HL-60/S4 (cell line): Measurements from ENCODE around the gene ACE.
"Not testable (repeated sequence)": the region's sequence is repeated elsewhere in the genome, so short reads cannot be mapped to it uniquely, and the experiment has no call there.

Experiments
- in situ Hi-C: fragments of 300-500 bp; cut with MboI; formaldehyde crosslinking; loops from 2 replicates; pipeline ENCODE4 v1.14.3; 2022; ENCODE audit warnings: low sequenced_read_pairs

Gene ACE

GRCh38 chr17:63442074-63442473 lies 34.8 kb upstream of the ACE start:
- in situ Hi-C loops = loop anchor here (25.0 kb wide), 2 partner anchors 270 to 395 kb away; partner anchors contain the start of genes FTSJ3, LIMD2, PSMC5 and SMARCD2

GRCh38 chr17:63442549-63443035 lies 34.3 kb upstream of the ACE start:
- in situ Hi-C loops = loop anchor here (25.0 kb wide), 2 partner anchors 270 to 395 kb away; partner anchors contain the start of genes FTSJ3, LIMD2, PSMC5 and SMARCD2

GRCh38 chr17:63443053-63443452 lies 33.8 kb upstream of the ACE start:
- in situ Hi-C loops = loop anchor here (25.0 kb wide), 2 partner anchors 269 to 394 kb away; partner anchors contain the start of genes FTSJ3, LIMD2, PSMC5 and SMARCD2

DNA sequence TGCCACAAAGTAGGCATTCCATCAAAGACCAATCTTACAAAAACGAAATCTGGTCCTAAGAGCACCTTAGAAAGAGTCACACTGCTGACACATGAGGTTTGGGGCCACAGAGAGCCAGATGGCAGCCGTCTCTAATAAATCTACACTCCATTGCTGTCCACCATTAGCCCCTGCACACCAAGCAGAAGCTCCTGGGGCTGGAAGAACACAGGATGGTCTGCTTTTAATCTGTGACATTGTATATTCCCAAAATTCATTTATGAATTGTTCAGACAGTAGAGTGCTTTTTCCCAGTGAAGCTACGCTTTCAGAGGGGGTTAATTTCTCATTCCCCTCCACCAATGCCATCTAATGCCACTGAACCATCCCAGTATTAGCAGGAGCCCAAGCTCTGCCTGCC lies 32.4 kb upstream of the ACE start:
- in situ Hi-C loops = loop anchor here (25.0 kb wide), 2 partner anchors 268 to 393 kb away; partner anchors contain the start of genes FTSJ3, LIMD2, PSMC5 and SMARCD2

DNA sequence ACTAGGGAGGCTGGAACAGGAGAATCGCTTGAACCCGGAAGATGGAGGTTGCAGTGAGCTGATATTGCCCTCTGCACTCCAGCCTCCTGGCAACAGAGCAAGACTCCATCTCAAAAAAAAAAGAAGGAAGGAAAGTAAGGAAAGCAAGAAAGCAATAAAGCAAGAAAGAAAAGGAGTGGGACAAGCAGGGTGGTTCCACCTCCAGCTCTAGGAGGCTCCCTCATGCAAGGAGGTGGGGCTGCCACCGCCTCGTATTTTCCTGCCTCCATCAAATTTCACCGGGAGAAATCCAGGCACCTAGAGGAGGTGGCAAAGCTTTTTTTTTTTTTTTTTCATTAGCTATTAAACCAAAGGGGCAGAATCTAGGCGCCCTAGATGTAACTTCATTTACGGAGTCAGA lies 31.8 kb upstream of the ACE start:
- in situ Hi-C loops = loop anchor here (25.0 kb wide), 2 partner anchors 267 to 392 kb away; partner anchors contain the start of genes FTSJ3, LIMD2, PSMC5 and SMARCD2

DNA sequence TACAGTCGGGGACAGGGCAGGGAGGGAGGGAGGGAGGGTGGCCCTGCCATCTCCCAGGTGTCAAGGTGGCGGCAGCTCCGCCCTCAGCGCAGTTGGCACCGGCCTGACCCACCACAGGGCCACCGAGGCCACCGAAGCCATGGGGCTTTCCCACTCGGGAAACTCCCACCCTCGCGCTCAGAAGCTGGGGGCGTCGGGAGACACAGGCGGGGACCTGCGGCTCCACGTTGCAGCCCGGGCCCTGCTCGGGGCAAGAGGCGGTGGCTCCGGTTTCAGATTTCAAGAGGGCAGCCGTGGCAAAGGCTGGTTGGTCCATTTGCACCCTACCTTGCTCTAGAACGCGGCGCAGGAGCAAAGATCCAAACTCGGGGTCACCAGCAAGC lies 31.3 kb upstream of the ACE start:
- in situ Hi-C loops = loop anchor here (25.0 kb wide), 2 partner anchors 267 to 392 kb away; partner anchors contain the start of genes FTSJ3, LIMD2, PSMC5 and SMARCD2

DNA sequence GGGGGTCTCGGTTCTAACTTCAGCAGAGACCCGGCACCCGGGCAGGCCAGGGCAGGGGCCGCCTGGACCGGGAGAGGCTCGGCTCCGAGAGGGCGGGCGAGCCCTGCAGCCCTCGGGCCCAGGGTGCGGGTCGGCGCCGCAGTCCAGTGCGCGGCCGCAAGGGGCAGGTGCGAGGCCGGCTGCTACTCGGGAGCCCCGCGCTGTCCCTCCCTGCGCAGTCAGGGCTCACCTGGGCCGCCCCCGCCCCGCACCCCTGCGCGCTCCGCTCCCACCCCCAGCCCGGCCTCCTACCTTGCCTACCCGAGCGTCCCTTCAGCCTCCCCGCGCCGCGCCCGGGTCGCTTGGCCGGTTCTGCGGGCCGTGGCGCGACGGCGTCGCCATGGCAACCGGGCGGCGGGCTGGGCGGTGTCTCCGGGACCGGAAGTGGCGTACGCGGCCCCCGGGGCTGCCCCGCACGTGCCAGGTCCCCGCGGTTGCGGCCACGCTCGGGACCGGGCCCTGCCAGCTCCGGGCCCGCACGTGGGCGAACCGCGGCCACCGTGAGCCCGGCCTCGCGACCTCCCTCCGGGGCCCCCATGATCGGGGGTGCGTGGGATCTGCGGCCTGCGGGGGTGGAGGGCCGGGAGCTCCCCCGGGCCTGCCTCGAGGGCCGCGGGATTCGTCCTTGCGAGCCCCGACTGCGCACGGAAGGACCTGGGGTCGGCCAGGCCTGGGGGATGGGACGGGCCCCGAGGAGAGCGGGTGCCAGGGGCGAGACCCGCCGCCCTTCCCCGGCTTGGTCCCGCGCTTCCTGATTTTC lies 30.7 kb upstream of the ACE start, which contains the start of gene CYB561:
Gene CYB561, minus strand, starts transcription at position 353 of the 799 bp plus-strand sequence. CDS start 8,759 bp downstream, outside the sequence.
- in situ Hi-C loops = loop anchor here (25.0 kb wide), 2 partner anchors 266 to 391 kb away; partner anchors contain the start of genes FTSJ3, LIMD2, PSMC5 and SMARCD2

- in situ Hi-C loops = loop anchor here (25.0 kb wide), 2 partner anchors 265 to 390 kb away; partner anchors contain the start of genes FTSJ3, LIMD2, PSMC5 and SMARCD2
These were observed 29.9 kb upstream of the ACE start for GRCh38 chr17:63446753-63447470.

GRCh38 chr17:63447471-63448009 lies 29.3 kb upstream of the ACE start:
- in situ Hi-C loops = loop anchor here (25.0 kb wide), 2 partner anchors 265 to 390 kb away; partner anchors contain the start of genes FTSJ3, LIMD2, PSMC5 and SMARCD2

- in situ Hi-C loops = loop anchor here (25.0 kb wide), 2 partner anchors 264 to 389 kb away; partner anchors contain the start of genes FTSJ3, LIMD2, PSMC5 and SMARCD2
These were observed 28.2 kb upstream of the ACE start for GRCh38 chr17:63448655-63449054.

DNA sequence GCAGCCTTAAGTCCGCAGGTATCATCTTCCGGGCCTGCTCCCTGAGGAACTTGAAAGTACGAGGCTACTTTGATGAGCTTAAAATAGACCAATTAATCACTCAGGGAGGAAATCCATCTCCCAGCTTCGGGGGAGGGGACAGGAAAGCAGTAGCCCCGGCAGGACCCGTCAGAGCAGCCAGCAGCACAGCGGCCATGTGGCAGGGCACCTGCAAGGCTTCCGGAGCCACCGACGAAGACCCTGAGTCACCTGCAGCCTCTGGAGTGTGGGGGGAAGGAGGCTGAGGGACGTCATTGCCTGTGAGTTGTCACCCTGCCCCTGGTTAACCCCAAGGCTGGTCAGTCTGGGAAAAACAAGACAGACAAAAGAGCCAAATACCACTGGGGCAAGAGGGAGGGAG lies 26.3 kb upstream of the ACE start:
- in situ Hi-C loops = no loop called here

DNA sequence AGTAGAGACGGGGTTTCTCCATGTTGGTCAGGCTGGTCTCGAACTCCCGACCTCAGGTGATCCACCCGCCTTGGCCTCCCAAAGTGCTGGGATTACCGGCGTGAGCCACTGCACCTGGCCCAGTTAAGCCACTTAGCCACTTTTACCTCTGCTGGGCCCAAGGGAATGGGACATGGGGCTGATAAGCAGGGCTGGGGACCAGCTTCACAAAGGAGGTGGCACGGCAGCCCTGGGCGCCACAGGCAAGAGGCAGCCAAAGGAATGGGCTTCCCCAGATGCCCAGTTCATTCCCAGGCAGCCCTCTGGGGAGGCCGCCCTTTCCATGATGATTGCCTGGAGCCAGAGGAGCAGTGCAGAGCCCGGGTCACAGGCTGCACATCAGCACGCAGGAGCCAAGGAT lies 25.7 kb upstream of the ACE start:
- in situ Hi-C loops = no loop called here

- in situ Hi-C loops = no loop called here
These were observed 24.6 kb upstream of the ACE start for GRCh38 chr17:63452046-63452961.

GRCh38 chr17:63452962-63453551 lies 23.8 kb upstream of the ACE start:
- in situ Hi-C loops = no loop called here

DNA sequence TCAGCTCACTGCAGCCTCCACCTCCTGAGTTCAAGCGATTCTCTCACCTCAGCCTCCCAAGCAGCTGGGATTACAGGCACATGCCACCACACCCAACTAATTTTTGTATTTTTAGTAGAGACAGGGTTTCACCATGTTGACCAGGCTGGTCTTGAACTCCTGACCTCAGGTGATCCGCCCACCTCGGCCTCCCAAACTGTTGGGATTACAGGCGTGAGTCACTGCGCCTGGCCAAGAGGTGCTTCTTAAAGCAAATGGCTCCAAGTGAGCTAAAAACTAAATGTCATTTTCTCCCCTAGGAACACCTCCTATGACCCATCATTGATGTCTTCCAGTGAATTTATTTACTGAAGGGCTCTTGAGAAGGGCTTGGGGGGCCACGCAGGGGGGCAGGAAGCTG lies 22.5 kb upstream of the ACE start:
- in situ Hi-C loops = not testable (repeated sequence)

DNA sequence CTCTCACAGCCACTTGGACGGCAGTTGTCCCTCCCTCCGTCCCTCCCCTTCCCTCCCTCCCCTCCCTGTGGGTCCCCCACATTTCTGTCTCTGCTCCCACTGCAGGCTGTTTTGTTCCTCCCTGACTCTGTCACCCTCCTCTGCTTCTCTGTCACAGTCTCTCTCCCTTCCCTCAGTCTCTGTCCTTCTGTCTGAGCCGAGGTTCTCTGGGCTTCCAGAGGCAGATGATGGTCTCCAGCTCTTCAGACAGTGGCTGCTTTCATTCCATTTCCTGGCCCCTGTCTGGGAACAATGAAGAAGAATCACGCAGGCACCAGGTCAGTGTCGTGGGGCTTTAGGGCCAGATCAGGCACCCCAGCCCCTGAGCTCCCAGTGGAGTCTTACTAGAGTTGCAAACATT lies 21.9 kb upstream of the ACE start:
- in situ Hi-C loops = no loop called here

GRCh38 chr17:63455417-63455816 lies 21.4 kb upstream of the ACE start:
- in situ Hi-C loops = no loop called here

DNA sequence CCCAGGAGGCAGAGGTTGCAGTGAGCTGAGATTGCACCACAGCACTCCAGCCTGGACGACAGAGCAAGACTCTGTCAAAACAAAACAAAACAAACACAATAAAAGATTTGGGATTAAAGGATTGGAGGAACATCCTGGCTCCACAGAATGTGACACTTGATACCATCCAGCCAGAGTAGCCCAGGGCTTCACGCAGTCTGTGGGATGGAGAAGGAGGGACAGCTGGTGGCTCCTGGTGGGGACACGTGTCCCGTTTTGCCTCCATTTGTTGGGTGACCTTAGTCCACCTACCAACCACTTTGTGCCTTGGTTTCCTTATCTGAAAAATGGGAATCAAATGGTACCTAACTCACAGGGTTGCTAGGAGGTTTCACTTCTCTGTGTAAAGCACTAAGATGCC lies 18.4 kb upstream of the ACE start:
- in situ Hi-C loops = no loop called here

- in situ Hi-C loops = no loop called here
These were observed 16.8 kb upstream of the ACE start for GRCh38 chr17:63460018-63460417.
